ENCODE results near the gene CABLES1. TPM values are rescaled to one million over a fixed set of nuclear protein-coding genes. Genes with fewer than 3 reads are reported as not detected.

Gene CABLES1
- total and polyA plus RNA-seq, 2 donors from 2014 or later, result 7.6 to 40.5 TPM

GRCh38 chr18:23137097-23137635 is 1.9 kb downstream of the CABLES1 start:
- Histone ChIP-seq H3K27me3 (ENCODE audit: control insufficient read depth, insufficient read depth, low read length) (no peaks in the 10 kb centered on the region), H3K4me1 (ENCODE audit: control insufficient read depth in 2 of 3, insufficient read depth in 2 of 3, low read depth in 1 of 3, low read length in 3 of 3) (peaks cover under 1 to 48% (median 22%) of the 10 kb centered on the region in 3 donors), H3K27ac (ENCODE audit: low read depth in 2 of 2, low read length in 2 of 2) (peak overlapping the region; percentile 65 to 89), H3K9ac (ENCODE audit: low read length in 3 of 3) (peak overlapping the region in 2 of 3 donors; percentile 57 to 61), H3K4me3 (ENCODE audit: low read length in 3 of 3) (peak overlapping the region; percentile 67 to 71 (median 69)), H3K9me3 (ENCODE audit: control insufficient read depth in 2 of 3, insufficient read depth in 1 of 3, low read length in 3 of 3) (no peaks in the 10 kb centered on the region), H3K36me3 (ENCODE audit: control insufficient read depth in 2 of 3, insufficient read depth in 3 of 3, low read length in 3 of 3) (no peaks in the 10 kb centered on the region)
- DNase-seq (peak in 2 of 5 donors; percentile 74 to 75), FAIRE-seq (no peak)
- TF ChIP-seq, protein P1, sequence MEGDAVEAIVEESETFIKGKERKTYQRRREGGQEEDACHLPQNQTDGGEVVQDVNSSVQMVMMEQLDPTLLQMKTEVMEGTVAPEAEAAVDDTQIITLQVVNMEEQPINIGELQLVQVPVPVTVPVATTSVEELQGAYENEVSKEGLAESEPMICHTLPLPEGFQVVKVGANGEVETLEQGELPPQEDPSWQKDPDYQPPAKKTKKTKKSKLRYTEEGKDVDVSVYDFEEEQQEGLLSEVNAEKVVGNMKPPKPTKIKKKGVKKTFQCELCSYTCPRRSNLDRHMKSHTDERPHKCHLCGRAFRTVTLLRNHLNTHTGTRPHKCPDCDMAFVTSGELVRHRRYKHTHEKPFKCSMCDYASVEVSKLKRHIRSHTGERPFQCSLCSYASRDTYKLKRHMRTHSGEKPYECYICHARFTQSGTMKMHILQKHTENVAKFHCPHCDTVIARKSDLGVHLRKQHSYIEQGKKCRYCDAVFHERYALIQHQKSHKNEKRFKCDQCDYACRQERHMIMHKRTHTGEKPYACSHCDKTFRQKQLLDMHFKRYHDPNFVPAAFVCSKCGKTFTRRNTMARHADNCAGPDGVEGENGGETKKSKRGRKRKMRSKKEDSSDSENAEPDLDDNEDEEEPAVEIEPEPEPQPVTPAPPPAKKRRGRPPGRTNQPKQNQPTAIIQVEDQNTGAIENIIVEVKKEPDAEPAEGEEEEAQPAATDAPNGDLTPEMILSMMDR (IDR thresholded peaks at IDR 0.05; ENCODE audit: borderline replicate concordance, extremely low read depth, insufficient read depth), result no peak
- intact Hi-C loops (cut with DNase I), result loop anchor here (10.0 kb wide), 1 partner anchor 118 kb away; no protein-coding TSS in a partner anchor

DNA sequence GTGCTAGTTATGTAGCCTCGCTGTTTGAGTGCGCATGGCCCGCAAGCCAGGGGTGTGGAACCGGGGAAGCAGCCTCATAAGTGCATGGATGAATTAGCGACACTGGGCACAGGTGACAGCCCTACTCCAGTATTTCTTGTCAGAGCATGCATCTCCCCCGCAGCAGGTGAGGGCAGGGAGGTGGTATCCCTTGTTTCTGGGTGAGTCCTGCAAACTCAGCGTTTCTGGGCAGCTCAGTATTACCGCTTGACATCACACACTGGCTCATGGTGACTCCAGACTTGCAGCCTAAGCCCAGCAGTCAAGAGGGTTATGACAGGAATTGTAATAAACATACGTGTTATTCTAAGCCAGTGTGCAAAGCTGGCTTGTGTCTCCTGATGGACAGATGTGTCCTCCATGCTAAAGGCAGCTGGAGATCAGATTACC is 2.5 kb downstream of the CABLES1 start:
- Histone ChIP-seq H3K9me3 (ENCODE audit: control insufficient read depth in 2 of 3, insufficient read depth in 1 of 3, low read length in 3 of 3) (no peaks in the 10 kb centered on the region), H3K27ac (ENCODE audit: low read depth in 2 of 2, low read length in 2 of 2) (peak overlapping the region; percentile 20 to 55), H3K36me3 (ENCODE audit: control insufficient read depth in 2 of 3, insufficient read depth in 3 of 3, low read length in 3 of 3) (no peaks in the 10 kb centered on the region), H3K4me1 (ENCODE audit: control insufficient read depth in 2 of 3, insufficient read depth in 2 of 3, low read depth in 1 of 3, low read length in 3 of 3) (peaks cover 6 to 54% (median 28%) of the 10 kb centered on the region in 3 donors), H3K27me3 (ENCODE audit: control insufficient read depth, insufficient read depth, low read length) (no peaks in the 10 kb centered on the region), H3K9ac (ENCODE audit: low read length in 3 of 3) (peak overlapping the region in 1 of 3 donors; percentile 57), H3K4me3 (ENCODE audit: low read length in 3 of 3) (peak overlapping the region; percentile 67 to 71 (median 69))
- no peak for FAIRE-seq
- peak in 3 of 5 donors; percentile 66 to 77 (median 71) for DNase-seq
- TF ChIP-seq, protein P1 (IDR thresholded peaks at IDR 0.05; ENCODE audit: borderline replicate concordance, extremely low read depth, insufficient read depth), result no peak
- intact Hi-C loops (cut with DNase I), result loop anchor here (10.0 kb wide), 1 partner anchor 117 kb away; no protein-coding TSS in a partner anchor

- DNase-seq, result no peak
- TF ChIP-seq, protein P1 (IDR thresholded peaks at IDR 0.05; ENCODE audit: borderline replicate concordance, extremely low read depth, insufficient read depth), result no peak
- H3K4me3 ChIP-seq (ENCODE audit: low read length in 3 of 3), result peak overlapping the region in 1 of 3 donors; percentile 67
- intact Hi-C loops (cut with DNase I), result loop anchor here (10.0 kb wide), 1 partner anchor 116 kb away; no protein-coding TSS in a partner anchor
- H3K36me3 ChIP-seq (ENCODE audit: control insufficient read depth in 2 of 3, insufficient read depth in 3 of 3, low read length in 3 of 3), result no peaks in the 10 kb centered on the region
- H3K4me1 ChIP-seq (ENCODE audit: control insufficient read depth in 2 of 3, insufficient read depth in 2 of 3, low read depth in 1 of 3, low read length in 3 of 3), result peaks cover 9 to 61% (median 33%) of the 10 kb centered on the region in 3 donors
- no peak overlapping the region for H3K27ac ChIP-seq (ENCODE audit: low read depth in 2 of 2, low read length in 2 of 2)
- FAIRE-seq, result no peak
- H3K27me3 ChIP-seq (ENCODE audit: control insufficient read depth, insufficient read depth, low read length), result no peaks in the 10 kb centered on the region
- no peak overlapping the region for H3K9ac ChIP-seq (ENCODE audit: low read length in 3 of 3)
- no peaks in the 10 kb centered on the region for H3K9me3 ChIP-seq (ENCODE audit: control insufficient read depth in 2 of 3, insufficient read depth in 1 of 3, low read length in 3 of 3)
Measured at GRCh38 chr18:23138471-23138870, 3.2 kb downstream of the CABLES1 start.

Data from kidney (tissue), 14 donors.